GM18517 (cell line): ENCODE results near the gene CCDC142.
"Not testable (repeated sequence)": the region's sequence is repeated elsewhere in the genome, so short reads cannot be mapped to it uniquely, and the experiment has no call there.

Experiments
- ATAC-seq: cut with Tn5 transposase; IDR thresholded peaks from one replicate; pipeline ENCODE4 v1.9.1; 2021; ENCODE audit warnings: mild to moderate bottlenecking, moderate library complexity; ENCODE audit not compliant: unreplicated experiment

Gene CCDC142

GRCh38 chr2:74499940-74500577 is 17.3 kb upstream of the CCDC142 start:
- no peak for ATAC-seq

GRCh38 chr2:74499267-74499939 is 16.6 kb upstream of the CCDC142 start, which contains the start of gene LBX2:
Gene LBX2, minus strand, starts transcription at chr2:74499603. Its CDS starts 66 bp downstream, at chr2:74499537.
- ATAC-seq = no peak

- ATAC-seq = no peak
Observed at GRCh38 chr2:74498500-74499266, 15.9 kb upstream of the CCDC142 start.

GRCh38 chr2:74497777-74498499 is 15.1 kb upstream of the CCDC142 start:
- no peak for ATAC-seq

- ATAC-seq = no peak
Observed at GRCh38 chr2:74496997-74497776, 14.4 kb upstream of the CCDC142 start.

GRCh38 chr2:74495440-74495839 is 12.6 kb upstream of the CCDC142 start:
- no peak for ATAC-seq

GRCh38 chr2:74493546-74493945 is 10.7 kb upstream of the CCDC142 start:
- ATAC-seq = no peak

- ATAC-seq = no peak
Observed at GRCh38 chr2:74491648-74492544, 9.1 kb upstream of the CCDC142 start.

- ATAC-seq = no peak
Observed at GRCh38 chr2:74489906-74490305, 7.1 kb upstream of the CCDC142 start.

- no peak for ATAC-seq
Observed at GRCh38 chr2:74488643-74489481, 6.1 kb upstream of the CCDC142 start.

- ATAC-seq = no peak
Observed at GRCh38 chr2:74486141-74486540, 3.3 kb upstream of the CCDC142 start.

GRCh38 chr2:74483675-74484164 is 922 bp upstream of the CCDC142 start:
- not testable (repeated sequence) for ATAC-seq

- ATAC-seq = peak; percentile 38
Observed at GRCh38 chr2:74481961-74482800, 617 bp downstream of the CCDC142 start.

- ATAC-seq = no peak
Observed at GRCh38 chr2:74481431-74481830, 1.4 kb downstream of the CCDC142 start.

GRCh38 chr2:74474899-74475298 is 7.9 kb downstream of the CCDC142 start:
- no peak for ATAC-seq

GRCh38 chr2:74474481-74474880 is 8.3 kb downstream of the CCDC142 start:
- no peak for ATAC-seq

GRCh38 chr2:74472945-74473258 is 9.9 kb downstream of the CCDC142 start:
- ATAC-seq = no peak
